ENCODE results near the gene OR10J5.

- no peak for TF ChIP-seq CTCF (IDR thresholded peaks at IDR 0.05)
- TF ChIP-seq POLR2A (IDR thresholded peaks at IDR 0.05) = no peak
Observed at GRCh38 chr1:159554696-159555095, 18.9 kb upstream of the OR10J5 start.

Measured in testis (tissue), 2 donors.